Gastroesophageal sphincter (tissue), 3 donors: ENCODE measurements around the gene AGPAT1.

Source experiments
- CTCF ChIP-seq, 4 experiments: fragments of 200-600 bp in 2 of 4; fragments of 450-650 bp in 2 of 4; sonication (generic) in 1 of 4; IDR thresholded peaks; one replicate each; pipeline ENCODE4 v1.5.1; 2017 to 2019; ENCODE audit warnings: antibody characterized with exemption in 4 of 4, mild to moderate bottlenecking in 2 of 4, moderate library complexity in 2 of 4
- POLR2A ChIP-seq, 2 donors: fragments of 450-650 bp; IDR thresholded peaks; one replicate each; pipeline ENCODE4 v1.6.1; 2017; ENCODE audit warnings: antibody characterized with exemption in 2 of 2, mild to moderate bottlenecking in 2 of 2, moderate library complexity in 1 of 2
- POLR2AphosphoS5 ChIP-seq: sonication (generic); formaldehyde crosslinking; IDR thresholded peaks from one replicate; pipeline ENCODE4 v1.6.1; 2017; ENCODE audit warnings: antibody characterized with exemption

- TF ChIP-seq CTCF (IDR thresholded peaks at IDR 0.05), result no peak
- no peak for TF ChIP-seq POLR2AphosphoS5
- no peak for TF ChIP-seq POLR2A (IDR thresholded peaks at IDR 0.05)
Observed at GRCh38 chr6:32210191-32210601, 34.3 kb upstream of the AGPAT1 start.
